ENCODE results near the gene KIAA1328.

GRCh38 chr18:36856815-36857214 is 27.9 kb downstream of the KIAA1328 start:
- TF ChIP-seq CTCF (IDR thresholded peaks at IDR 0.05) = no peak
- TF ChIP-seq POLR2A (IDR thresholded peaks at IDR 0.05) = no peak

All from lower leg skin (tissue), 3 donors.